NT2/D1 (cell line): ENCODE results near the gene RAP1GAP2.

ENCODE experiments used
- SUZ12 ChIP-seq: IDR thresholded peaks from 2 replicates; pipeline ENCODE4 v1.6.1; 2011; ENCODE audit not compliant: insufficient read length, insufficient read depth; ENCODE audit errors: extremely low read depth
- YY1 ChIP-seq: IDR thresholded peaks from 2 replicates; pipeline ENCODE4 v1.6.1; 2011; ENCODE audit not compliant: insufficient read length, insufficient read depth
- ZNF274 ChIP-seq: IDR thresholded peaks from 2 replicates; pipeline ENCODE4 v1.6.1; 2011; ENCODE audit warnings: mild to moderate bottlenecking, low read depth, low read length

DNA sequence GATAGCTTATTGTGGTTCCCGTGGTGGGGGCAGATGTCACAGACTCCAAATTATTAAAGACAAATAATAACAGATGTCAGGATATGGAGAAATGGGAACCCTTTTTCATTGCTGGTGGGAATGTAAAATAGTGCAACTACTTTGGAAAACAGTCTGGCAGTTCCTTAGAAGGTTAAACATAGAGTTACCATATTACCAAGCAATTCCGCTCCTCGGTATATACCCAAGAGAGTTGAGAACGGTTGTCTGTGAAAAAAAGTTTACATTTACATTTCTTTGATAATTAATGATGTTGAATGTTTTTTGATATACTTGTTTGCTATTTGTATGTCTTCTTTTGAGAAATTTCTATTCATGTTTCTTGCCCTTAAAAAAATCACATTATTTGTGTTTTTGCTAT, 226.0 kb downstream of the RAP1GAP2 start:
- TF ChIP-seq ZNF274 (no peak), SUZ12 (no peak), YY1 (no peak)
